Sigmoid colon (tissue), 7 donors: ENCODE measurements around the gene DACT3. TPM values are rescaled to one million over a fixed set of nuclear protein-coding genes. Genes with fewer than 3 reads are reported as not detected.
A peak's percentile ranks its signal among the peaks of the same experiment; 100 is the strongest.

Source experiments
- DNase-seq: peaks from one replicate; pipeline ENCODE4 v3.0.0-alpha.2; 2019
- H3K27ac ChIP-seq, 4 donors: fragments of 200-600 bp; sonication (generic); one replicate each; pipeline ENCODE4 v1.5.1; 2016 to 2019; ENCODE audit warnings: mild to moderate bottlenecking in 1 of 4
- H3K27me3 ChIP-seq, 3 donors: fragments of 200-600 bp; sonication (generic); one replicate each; pipeline ENCODE4 v1.5.1; 2019; ENCODE audit warnings: mild to moderate bottlenecking in 1 of 3
- H3K36me3 ChIP-seq, 4 donors: fragments of 200-600 bp; sonication (generic); one replicate each; pipeline ENCODE4 v1.5.1; 2016 to 2019
- H3K4me1 ChIP-seq, 4 donors: fragments of 200-600 bp; sonication (generic); one replicate each; pipeline ENCODE4 v1.5.1; 2017 to 2019
- H3K4me3 ChIP-seq, 4 donors: fragments of 200-600 bp; sonication (generic); one replicate each; pipeline ENCODE4 v1.5.1; 2017 to 2019; ENCODE audit warnings: mild to moderate bottlenecking in 2 of 4, moderate library complexity in 1 of 4
- H3K9me3 ChIP-seq, 4 donors: fragments of 200-600 bp in 3 of 4; sonication (generic) in 3 of 4; one replicate each; pipeline versions ENCODE4 v1.5.1 to v1.6.1; 2013 to 2019
- CTCF ChIP-seq, 4 experiments: fragments of 450-650 bp in 3 of 4; fragments of 200-600 bp in 1 of 4; IDR thresholded peaks; one replicate each; pipeline ENCODE4 v1.5.1; 2016 to 2019; ENCODE audit warnings: antibody characterized with exemption in 4 of 4, mild to moderate bottlenecking in 3 of 4, moderate library complexity in 2 of 4
- EP300 ChIP-seq, 4 donors: sonication (generic); formaldehyde crosslinking; IDR thresholded peaks; one replicate each; pipeline ENCODE4 v1.6.1; 2017; ENCODE audit warnings: antibody characterized with exemption in 4 of 4
- POLR2A ChIP-seq, 2 donors: fragments of 450-650 bp; IDR thresholded peaks; one replicate each; pipeline ENCODE4 v1.6.1; 2016; ENCODE audit warnings: antibody characterized with exemption in 2 of 2, mild to moderate bottlenecking in 2 of 2, moderate library complexity in 2 of 2
- POLR2AphosphoS5 ChIP-seq, 4 donors: sonication (generic); formaldehyde crosslinking; IDR thresholded peaks; one replicate each; pipeline ENCODE4 v1.6.1; 2017; ENCODE audit warnings: antibody characterized with exemption in 4 of 4
- WGBS, 2 donors: extraction: QIAGEN DNeasy Blood & Tissue Kit; methylation state at CpG; one replicate each; pipeline ENCODE4 v1.1.7; 2013; 5-methylcytosine and 5-hydroxymethylcytosine counted together
- intact Hi-C: fragments of 100-400 bp; cut with DNase I; formaldehyde crosslinking; loops from one replicate; pipeline ENCODE4 v1.15.1; 2023
- polyA plus RNA-seq, 3 donors: library from polyadenylated mRNA; stranded (reverse); fragments of 200-250 nt; gene quantifications; one replicate each; pipeline ENCODE4 v1.2.3, GENCODE V29; 2013
- total RNA-seq, 4 donors: library from RNA; depleted of rRNA; stranded (reverse); fragments of >200 nt; gene quantifications; one replicate each; pipeline ENCODE4 v1.1.0, GENCODE V29; 2016
- donor health status: healthy with polysubstance abuse.
- donor health status: Bipolar disorder and iron deficiency.
- donor health status: healthy.

DACT3 gene
- total and polyA plus RNA-seq, 7 donors = 0.46 to 87.2 (median 23.7) TPM

GRCh38 chr19:46617601-46618000 is 43.4 kb downstream of the DACT3 start:
- Histone ChIP-seq H3K4me3 (no peak overlapping the region), H3K4me1 (peaks cover 0 to 52% (median 44%) of the 10 kb centered on the region in 4 donors), H3K27me3 (no peaks in the 10 kb centered on the region), H3K27ac (peak overlapping the region in 1 of 4 donors; percentile 10), H3K36me3 (no peaks in the 10 kb centered on the region), H3K9me3 (no peaks in the 10 kb centered on the region)
- no peak for TF ChIP-seq POLR2A (IDR thresholded peaks at IDR 0.05)
- no peak for TF ChIP-seq POLR2AphosphoS5 (IDR thresholded peaks at IDR 0.05)
- intact Hi-C loops = no loop called here
- DNase-seq = no peak
- WGBS, 2 donors = 77 to 79% methylated on average over 6 of the region's 6 CpGs

- intact Hi-C loops = no loop called here
- H3K4me1 ChIP-seq = peaks cover 0 to 46% (median 40%) of the 10 kb centered on the region in 4 donors
Measured at GRCh38 chr19:46616631-46617322, 44.2 kb downstream of the DACT3 start.

GRCh38 chr19:46615966-46616365 is 45.0 kb downstream of the DACT3 start:
- Histone ChIP-seq H3K4me3 (no peak overlapping the region), H3K4me1 (peaks cover 0 to 38% (median 32%) of the 10 kb centered on the region in 4 donors), H3K9me3 (no peaks in the 10 kb centered on the region), H3K27ac (no peak overlapping the region), H3K27me3 (no peaks in the 10 kb centered on the region), H3K36me3 (no peaks in the 10 kb centered on the region)
- TF ChIP-seq CTCF (IDR thresholded peaks at IDR 0.05) (no peak), EP300 (IDR thresholded peaks at IDR 0.05) (no peak), POLR2A (IDR thresholded peaks at IDR 0.05) (no peak), POLR2AphosphoS5 (IDR thresholded peaks at IDR 0.05) (no peak)
- intact Hi-C loops = loop anchor here (2.0 kb wide), 1 partner anchor 21 kb away; the partner anchor contains the start of gene GNG8
- 51 to 83% methylated on average over 10 of the region's 10 CpGs for WGBS, 2 donors
- DNase-seq = no peak

More at GRCh38 chr19:46616631-46617322, 44.2 kb downstream of the DACT3 start:
- Histone ChIP-seq H3K36me3 (no peaks in the 10 kb centered on the region), H3K27ac (peak overlapping the region in 2 of 4 donors; percentile 10 to 11), H3K4me3 (no peak overlapping the region), H3K9me3 (no peaks in the 10 kb centered on the region), H3K27me3 (no peaks in the 10 kb centered on the region)
- TF ChIP-seq EP300 (IDR thresholded peaks at IDR 0.05) = no peak
- no peak for TF ChIP-seq POLR2A (IDR thresholded peaks at IDR 0.05)
- TF ChIP-seq CTCF (IDR thresholded peaks at IDR 0.05) = peak in 2 of 4 experiments; percentile 16 to 23
- TF ChIP-seq POLR2AphosphoS5 (IDR thresholded peaks at IDR 0.05) = no peak
- no peak for DNase-seq
- WGBS, 2 donors = 25 to 34% methylated on average over 17 of the region's 17 CpGs

GRCh38 chr19:46614114-46614722 is 46.8 kb downstream of the DACT3 start:
- Histone ChIP-seq H3K36me3 (peaks cover 9 to 13% (median 11%) of the 10 kb centered on the region in 4 donors), H3K27me3 (no peaks in the 10 kb centered on the region), H3K4me3 (no peak overlapping the region), H3K9me3 (no peaks in the 10 kb centered on the region), H3K4me1 (peaks cover 0 to 22% (median 17%) of the 10 kb centered on the region in 4 donors), H3K27ac (peak overlapping the region in 1 of 4 donors; percentile 3)
- 9 to 10% methylated on average over 12 of the region's 12 CpGs for WGBS, 2 donors
- TF ChIP-seq CTCF (IDR thresholded peaks at IDR 0.05) (peak; percentile 67 to 92 (median 90)), EP300 (IDR thresholded peaks at IDR 0.05) (no peak)
- intact Hi-C loops = loop anchor here (1.0 to 2.0 kb wide), 2 partner anchors 23 to 48 kb away; partner anchors contain the start of gene GNG8
- DNase-seq = peak; percentile 92

- H3K4me1 ChIP-seq = peaks cover 0 to 16% (median 14%) of the 10 kb centered on the region in 4 donors
- DNase-seq = peak; percentile 61
- TF ChIP-seq CTCF (IDR thresholded peaks at IDR 0.05) = no peak
- no peak for TF ChIP-seq POLR2A (IDR thresholded peaks at IDR 0.05)
- no peak for TF ChIP-seq EP300 (IDR thresholded peaks at IDR 0.05)
- TF ChIP-seq POLR2AphosphoS5 (IDR thresholded peaks at IDR 0.05) = no peak
- intact Hi-C loops = no loop called here
- H3K27ac ChIP-seq = no peak overlapping the region
- H3K4me3 ChIP-seq = no peak overlapping the region
- 74 to 91% methylated on average over 22 of the region's 22 CpGs for WGBS, 2 donors
- H3K9me3 ChIP-seq = no peaks in the 10 kb centered on the region
- H3K36me3 ChIP-seq = peaks cover 16 to 20% (median 18%) of the 10 kb centered on the region in 4 donors
- H3K27me3 ChIP-seq = no peaks in the 10 kb centered on the region
Measured at GRCh38 chr19:46613525-46613924, 47.5 kb downstream of the DACT3 start.
